Right renal cortex interstitium (tissue), 3 donors: ENCODE results near the gene PNRC2. TPM values are rescaled to one million over a fixed set of nuclear protein-coding genes. Genes with fewer than 3 reads are reported as not detected.
"Not testable (repeated sequence)": the region's sequence is repeated elsewhere in the genome, so short reads cannot be mapped to it uniquely, and the experiment has no call there.

Source experiments
- DNase-seq, 3 donors: peaks; one replicate each; pipeline ENCODE4 v3.0.0-alpha.2; 2013; ENCODE audit warnings: low read depth in 3 of 3, low spot score in 2 of 3
- polyA plus RNA-seq, 3 donors: library from polyadenylated mRNA; unstranded; fragments of 120-200 nt; gene quantifications; one replicate each; pipeline ENCODE4 v1.2.1, GENCODE V29; 2013; ENCODE audit not compliant: insufficient read length in 3 of 3

The PNRC2 gene
- polyA plus RNA-seq, 3 donors = 232 to 261 (median 259) TPM

DNA sequence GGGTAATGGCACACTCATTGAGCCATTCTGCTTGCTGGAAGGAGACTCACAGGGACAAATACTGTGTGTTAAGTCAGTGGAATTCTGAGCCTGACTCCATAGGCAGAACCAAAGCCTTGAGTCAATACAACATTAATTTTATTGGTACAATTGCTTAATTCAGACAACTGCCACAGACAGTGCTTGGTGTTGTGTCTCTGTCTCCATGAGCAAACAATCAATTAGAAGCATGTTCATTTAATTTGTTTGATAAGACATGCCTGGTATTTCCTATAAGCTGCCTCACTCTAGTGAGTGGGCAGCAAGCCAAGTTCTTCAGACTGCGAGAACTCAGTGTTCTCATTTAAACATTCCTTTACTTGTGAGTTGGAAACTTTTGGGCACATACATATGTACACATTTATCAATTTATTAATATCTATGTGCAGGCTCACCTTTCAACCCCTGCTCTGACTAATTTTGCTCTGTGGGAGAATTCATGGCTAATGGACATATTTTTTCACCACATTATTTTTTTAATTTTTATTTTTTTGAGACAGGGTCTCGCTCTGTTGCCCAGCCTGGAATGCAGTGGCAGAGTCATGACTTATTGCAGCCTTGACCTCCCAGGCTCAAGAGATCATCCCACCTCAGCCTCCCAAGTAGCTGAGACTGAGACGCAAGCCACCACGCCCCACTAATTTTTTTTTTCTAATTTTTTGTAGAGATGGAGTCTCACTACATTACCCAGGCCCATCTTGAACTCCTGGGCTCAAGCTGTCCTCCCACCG is 25.0 kb downstream of the PNRC2 start:
- DNase-seq = peak in 1 of 3 donors; percentile 61

GRCh38 chr1:23987038-23987437 is 27.4 kb downstream of the PNRC2 start:
- not testable (repeated sequence) for DNase-seq

- DNase-seq = no peak
Measured at GRCh38 chr1:23989263-23989662, 29.6 kb downstream of the PNRC2 start.

- DNase-seq = not testable (repeated sequence)
Measured at GRCh38 chr1:23992011-23992410, 32.4 kb downstream of the PNRC2 start.

DNA sequence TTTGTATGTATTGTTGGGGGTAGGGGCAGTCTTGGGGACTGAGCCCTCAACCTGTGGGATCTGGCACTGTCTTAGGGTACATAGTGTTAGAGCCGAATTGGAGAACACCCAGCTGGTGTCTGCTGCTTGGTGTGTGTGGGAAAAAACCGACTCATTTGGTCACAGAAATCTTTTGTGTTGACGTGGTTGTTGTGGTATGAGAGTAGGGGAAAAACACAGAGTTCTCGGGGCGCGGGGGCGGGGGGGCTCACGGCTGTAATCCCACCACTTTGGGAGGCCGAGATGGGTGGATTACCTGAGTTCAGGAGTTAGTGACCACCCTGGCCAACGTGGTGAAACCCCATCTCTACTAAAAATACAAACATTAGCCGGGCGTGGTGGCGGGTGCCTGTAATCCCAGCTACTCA is 35.8 kb downstream of the PNRC2 start:
- no peak for DNase-seq

DNA sequence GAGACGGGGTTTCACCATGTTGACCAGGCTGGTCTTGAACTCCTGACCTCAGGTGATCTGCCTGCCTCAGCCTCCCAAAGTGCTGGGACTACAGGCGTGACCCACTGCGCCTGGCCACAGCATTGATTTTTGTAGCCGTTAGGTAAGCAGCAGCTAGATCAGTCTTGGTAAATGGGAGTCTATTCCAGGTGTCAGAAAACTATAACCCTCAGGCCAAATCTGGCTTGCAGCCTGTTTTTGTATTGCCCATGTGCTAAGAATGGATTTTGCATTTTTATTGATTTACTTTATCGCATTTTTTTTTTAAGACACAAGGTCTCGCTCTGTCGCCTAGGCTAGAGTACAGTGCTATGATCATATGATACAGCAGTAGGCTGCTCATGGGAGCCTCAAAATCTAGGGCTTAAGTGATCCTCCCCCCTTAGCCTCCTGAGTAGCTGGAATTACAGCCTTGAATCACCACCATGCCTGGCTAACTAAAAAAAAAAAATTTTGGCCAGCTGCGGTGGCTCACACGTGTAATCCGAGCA is 37.1 kb downstream of the PNRC2 start:
- no peak for DNase-seq

DNA sequence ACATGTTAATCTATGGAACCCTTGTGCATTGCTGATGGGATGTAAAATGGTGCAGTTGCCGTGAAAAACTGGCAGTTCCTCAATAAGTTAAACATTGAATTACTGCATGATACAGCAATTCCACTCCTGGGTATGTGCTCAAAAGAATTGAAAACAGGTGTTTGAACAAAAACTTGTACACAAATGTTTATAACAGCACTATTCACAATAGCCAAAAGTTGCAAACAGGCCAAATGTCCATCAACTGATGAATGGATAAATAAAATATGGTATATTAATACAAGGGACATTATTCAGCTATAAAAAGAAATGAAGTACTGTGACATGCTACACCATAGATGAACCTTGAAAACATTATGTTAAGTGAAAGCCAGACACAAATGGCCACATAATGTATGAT is 38.2 kb downstream of the PNRC2 start:
- DNase-seq = no peak

GRCh38 chr1:23999156-23999671 is 39.6 kb downstream of the PNRC2 start:
- no peak for DNase-seq

- DNase-seq = no peak
Measured at GRCh38 chr1:24002695-24003094, 43.1 kb downstream of the PNRC2 start.

GRCh38 chr1:24003331-24003972 is 43.8 kb downstream of the PNRC2 start:
- DNase-seq = no peak

DNA sequence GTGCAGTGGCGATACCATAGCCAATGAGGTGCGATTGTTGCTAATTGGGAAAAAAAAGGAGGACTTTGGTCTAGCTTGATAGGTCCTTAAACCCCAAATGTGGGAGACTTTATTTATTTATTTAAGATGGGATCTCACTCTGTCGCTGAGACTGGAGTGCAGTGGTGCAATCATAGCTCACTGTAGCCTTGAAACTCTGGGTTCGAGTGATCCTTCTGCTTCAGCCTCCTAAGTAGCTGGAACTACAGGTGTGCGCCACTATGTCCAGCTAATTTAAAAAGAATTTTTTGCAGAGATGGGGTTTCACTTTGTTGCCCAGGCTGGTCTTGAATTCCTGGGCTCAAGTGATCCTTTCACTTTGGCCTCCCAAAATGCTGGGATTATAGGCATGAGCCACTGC is 44.5 kb downstream of the PNRC2 start:
- DNase-seq = no peak

- no peak for DNase-seq
Measured at GRCh38 chr1:24005163-24005562, 45.5 kb downstream of the PNRC2 start.

- DNase-seq = no peak
Measured at GRCh38 chr1:24007079-24007478, 47.5 kb downstream of the PNRC2 start.

GRCh38 chr1:24008574-24009184 is 49.1 kb downstream of the PNRC2 start:
- DNase-seq = not testable (repeated sequence)

GRCh38 chr1:24009406-24009805 is 49.8 kb downstream of the PNRC2 start:
- no peak for DNase-seq

GRCh38 chr1:24010650-24011049 is 51.0 kb downstream of the PNRC2 start:
- DNase-seq = no peak

DNA sequence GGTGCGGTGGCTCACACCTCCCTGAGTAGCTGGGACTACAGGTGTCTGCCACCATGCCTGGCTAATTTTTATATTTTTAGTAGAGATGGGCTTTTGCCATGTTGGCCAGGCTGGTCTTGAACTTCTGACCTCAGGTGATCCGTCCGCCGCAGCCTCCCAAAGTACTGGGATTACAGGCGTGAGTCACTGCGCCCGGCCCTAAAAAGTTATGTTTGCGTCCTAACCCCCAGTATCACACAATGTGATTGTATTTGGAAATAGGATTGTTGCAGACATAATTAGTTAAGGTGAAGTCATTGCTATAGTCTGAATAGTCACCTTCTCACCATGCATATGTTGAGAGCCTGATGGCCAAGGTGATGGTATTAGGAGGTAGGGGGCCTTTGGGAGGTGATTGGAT is 53.2 kb downstream of the PNRC2 start:
- DNase-seq = not testable (repeated sequence)
